Measurements from ENCODE around the gene BPIFB1.

BPIFB1 gene

GRCh38 chr20:33328157-33329137, 45.4 kb downstream of the BPIFB1 start:
- no peak for DNase-seq

GRCh38 chr20:33332905-33333456, 50.0 kb downstream of the BPIFB1 start:
- DNase-seq = no peak

- no peak for DNase-seq
These were observed 50.6 kb downstream of the BPIFB1 start for GRCh38 chr20:33333616-33334015.

GRCh38 chr20:33334111-33334510, 51.1 kb downstream of the BPIFB1 start:
- no peak for DNase-seq

- no peak for DNase-seq
These were observed 53.4 kb downstream of the BPIFB1 start for GRCh38 chr20:33336375-33336774.

GRCh38 chr20:33337119-33337518, 54.1 kb downstream of the BPIFB1 start:
- DNase-seq = no peak

GRCh38 chr20:33337531-33338165, 54.6 kb downstream of the BPIFB1 start:
- DNase-seq = no peak

- DNase-seq = no peak
These were observed 55.6 kb downstream of the BPIFB1 start for GRCh38 chr20:33338467-33339258.

GRCh38 chr20:33339515-33340058, 56.6 kb downstream of the BPIFB1 start:
- DNase-seq = no peak

- no peak for DNase-seq
These were observed 60.5 kb downstream of the BPIFB1 start for GRCh38 chr20:33343521-33343920.

- no peak for DNase-seq
These were observed 62.3 kb downstream of the BPIFB1 start for GRCh38 chr20:33345342-33345741.

GRCh38 chr20:33348136-33348937, 65.3 kb downstream of the BPIFB1 start:
- no peak for DNase-seq

- DNase-seq = no peak
These were observed 66.5 kb downstream of the BPIFB1 start for GRCh38 chr20:33349493-33349892.

GRCh38 chr20:33351696-33352095, 68.7 kb downstream of the BPIFB1 start:
- DNase-seq = no peak

- no peak for DNase-seq
These were observed 69.4 kb downstream of the BPIFB1 start for GRCh38 chr20:33352258-33353012.

- DNase-seq = no peak
These were observed 70.0 kb downstream of the BPIFB1 start for GRCh38 chr20:33353013-33353402.

Measured in NCI-H1930 (cell line).